Transverse colon (tissue), 4 donors: ENCODE measurements around the gene TAF11L5.
"Not testable (repeated sequence)": the region's sequence is repeated elsewhere in the genome, so short reads cannot be mapped to it uniquely, and the experiment has no call there.

ENCODE experiments used
- EP300 ChIP-seq: sonication (generic); formaldehyde crosslinking; IDR thresholded peaks from one replicate; pipeline ENCODE4 v1.6.1; 2017; ENCODE audit warnings: antibody characterized with exemption, low read depth
- POLR2A ChIP-seq: fragments of 450-650 bp; IDR thresholded peaks from one replicate; pipeline ENCODE4 v1.6.1; 2016; ENCODE audit warnings: antibody characterized with exemption, mild to moderate bottlenecking, moderate library complexity
- POLR2AphosphoS5 ChIP-seq, 3 donors: sonication (generic); formaldehyde crosslinking; IDR thresholded peaks; one replicate each; pipeline ENCODE4 v1.6.1; 2016; ENCODE audit warnings: antibody characterized with exemption in 3 of 3
- TF ChIP-seq, protein P1 (sequence below), 5 experiments: fragments of 200-600 bp in 3 of 5; fragments of 450-650 bp in 2 of 5; sonication (generic) in 3 of 5; IDR thresholded peaks; 1 replicate in 2 of 5; 2 replicates in 3 of 5; pipeline ENCODE4 v1.5.1; 2016 to 2017; ENCODE audit warnings: antibody characterized with exemption in 5 of 5, inconsistent platforms in 3 of 5, mild to moderate bottlenecking in 2 of 5, moderate library complexity in 1 of 5

DNA sequence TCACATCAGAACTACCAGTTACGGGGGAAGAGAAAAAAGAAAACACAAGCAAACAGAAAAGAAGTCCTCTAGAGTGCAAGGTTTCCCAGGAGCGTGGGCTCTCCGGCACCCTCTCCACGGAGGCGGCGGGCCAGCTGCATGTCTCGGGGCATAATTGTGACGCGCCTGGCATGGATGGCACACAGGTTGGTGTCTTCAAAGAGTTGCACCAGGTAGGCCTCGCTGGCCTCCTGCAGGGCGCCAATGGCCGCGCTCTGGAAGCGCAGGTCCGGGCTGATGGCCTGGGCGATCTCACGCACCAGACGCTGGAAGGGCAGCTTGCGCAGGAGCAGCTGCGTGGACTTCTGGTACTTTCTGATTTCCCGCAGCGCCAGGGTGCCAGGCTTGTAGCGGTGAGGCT is 33.8 kb upstream of the TAF11L5 start:
- TF ChIP-seq, protein P1, sequence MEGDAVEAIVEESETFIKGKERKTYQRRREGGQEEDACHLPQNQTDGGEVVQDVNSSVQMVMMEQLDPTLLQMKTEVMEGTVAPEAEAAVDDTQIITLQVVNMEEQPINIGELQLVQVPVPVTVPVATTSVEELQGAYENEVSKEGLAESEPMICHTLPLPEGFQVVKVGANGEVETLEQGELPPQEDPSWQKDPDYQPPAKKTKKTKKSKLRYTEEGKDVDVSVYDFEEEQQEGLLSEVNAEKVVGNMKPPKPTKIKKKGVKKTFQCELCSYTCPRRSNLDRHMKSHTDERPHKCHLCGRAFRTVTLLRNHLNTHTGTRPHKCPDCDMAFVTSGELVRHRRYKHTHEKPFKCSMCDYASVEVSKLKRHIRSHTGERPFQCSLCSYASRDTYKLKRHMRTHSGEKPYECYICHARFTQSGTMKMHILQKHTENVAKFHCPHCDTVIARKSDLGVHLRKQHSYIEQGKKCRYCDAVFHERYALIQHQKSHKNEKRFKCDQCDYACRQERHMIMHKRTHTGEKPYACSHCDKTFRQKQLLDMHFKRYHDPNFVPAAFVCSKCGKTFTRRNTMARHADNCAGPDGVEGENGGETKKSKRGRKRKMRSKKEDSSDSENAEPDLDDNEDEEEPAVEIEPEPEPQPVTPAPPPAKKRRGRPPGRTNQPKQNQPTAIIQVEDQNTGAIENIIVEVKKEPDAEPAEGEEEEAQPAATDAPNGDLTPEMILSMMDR (IDR thresholded peaks at IDR 0.05) = not testable (repeated sequence)
- not testable (repeated sequence) for TF ChIP-seq POLR2AphosphoS5 (IDR thresholded peaks at IDR 0.05); POLR2A; EP300
